HG03135 (cell line): ENCODE data around the gene SLC16A7.

Experiments
- ATAC-seq: cut with Tn5 transposase; IDR thresholded peaks from one replicate; pipeline ENCODE4 v1.9.1; 2021; ENCODE audit warnings: mild to moderate bottlenecking, moderate library complexity; ENCODE audit not compliant: unreplicated experiment

Gene SLC16A7

GRCh38 chr12:59619461-59620240, 23.8 kb downstream of the SLC16A7 start:
- ATAC-seq = no peak

GRCh38 chr12:59620326-59620725, 24.5 kb downstream of the SLC16A7 start:
- no peak for ATAC-seq

GRCh38 chr12:59624732-59625460, 29.1 kb downstream of the SLC16A7 start:
- no peak for ATAC-seq

GRCh38 chr12:59626382-59626781, 30.6 kb downstream of the SLC16A7 start:
- ATAC-seq = no peak

- no peak for ATAC-seq
These were observed 31.8 kb downstream of the SLC16A7 start for GRCh38 chr12:59627582-59627981.

GRCh38 chr12:59629890-59630289, 34.1 kb downstream of the SLC16A7 start:
- no peak for ATAC-seq

- no peak for ATAC-seq
These were observed 36.6 kb downstream of the SLC16A7 start for GRCh38 chr12:59632408-59632807.

- ATAC-seq = no peak
These were observed 38.4 kb downstream of the SLC16A7 start for GRCh38 chr12:59634254-59634653.

- no peak for ATAC-seq
These were observed 41.3 kb downstream of the SLC16A7 start for GRCh38 chr12:59636945-59637691.

GRCh38 chr12:59637692-59638070, 41.9 kb downstream of the SLC16A7 start:
- no peak for ATAC-seq

GRCh38 chr12:59643550-59643949, 47.7 kb downstream of the SLC16A7 start:
- ATAC-seq = no peak

- no peak for ATAC-seq
These were observed 49.4 kb downstream of the SLC16A7 start for GRCh38 chr12:59645242-59645641.

GRCh38 chr12:59646636-59647035, 50.8 kb downstream of the SLC16A7 start:
- ATAC-seq = no peak

GRCh38 chr12:59649203-59649602, 53.4 kb downstream of the SLC16A7 start:
- no peak for ATAC-seq

GRCh38 chr12:59650588-59651228, 54.9 kb downstream of the SLC16A7 start:
- ATAC-seq = no peak

GRCh38 chr12:59651229-59651920, 55.5 kb downstream of the SLC16A7 start:
- ATAC-seq = no peak

GRCh38 chr12:59652130-59652529, 56.3 kb downstream of the SLC16A7 start:
- ATAC-seq = no peak

GRCh38 chr12:59654061-59654460, 58.2 kb downstream of the SLC16A7 start:
- no peak for ATAC-seq

- no peak for ATAC-seq
These were observed 61.4 kb downstream of the SLC16A7 start for GRCh38 chr12:59657266-59657665.

GRCh38 chr12:59657711-59658110, 61.9 kb downstream of the SLC16A7 start:
- ATAC-seq = no peak

- no peak for ATAC-seq
These were observed 64.3 kb downstream of the SLC16A7 start for GRCh38 chr12:59660148-59660547.
